K562 (cell line): ENCODE data around the gene POLRMT. TPM values are rescaled to one million over a fixed set of nuclear protein-coding genes. Genes with fewer than 3 reads are reported as not detected.

Experiments used
- CAMTA2 ChIP-seq: fragments of 250-450 bp; sonication (Bioruptor Pico); conservative IDR thresholded peaks from 2 replicates; pipeline ENCODE4 v1.5.1; 2022
- FOXJ2 ChIP-seq: fragments of 200-800 bp; sonication (Bioruptor generic); IDR thresholded peaks from 2 replicates; pipeline ENCODE4 v1.6.1; 2016; ENCODE audit warnings: missing genetic modification characterization, missing compliant biosample characterization
- GABPB1 ChIP-seq: sonication (generic); formaldehyde crosslinking; IDR thresholded peaks from 2 replicates; pipeline ENCODE4 v1.8.0; 2022; ENCODE audit warnings: mild to moderate bottlenecking, missing genetic modification reagents
- HDAC8 ChIP-seq: fragments of 450-650 bp; IDR thresholded peaks from 2 replicates; pipeline ENCODE4 v1.6.1; 2016; ENCODE audit warnings: mild to moderate bottlenecking, missing genetic modification characterization, moderate library complexity, missing compliant biosample characterization
- JUND ChIP-seq, 2 experiments: IDR thresholded peaks; 2 replicates in 1 of 2; 3 replicates in 1 of 2; pipeline ENCODE4 v1.6.1; 2011; ENCODE audit warnings: borderline replicate concordance in 2 of 2, low read depth in 2 of 2, low read length in 2 of 2, improper control_type of control experiment in 1 of 2, missing biosample characterization in 1 of 2, missing genetic modification characterization in 1 of 2, missing genetic modification reagents in 1 of 2
- KAT7 ChIP-seq: sonication (generic); formaldehyde crosslinking; IDR thresholded peaks from 2 replicates; pipeline ENCODE4 v1.8.0; 2022; ENCODE audit warnings: missing genetic modification reagents, mild to moderate bottlenecking, borderline replicate concordance
- MAX ChIP-seq: sonication (generic); formaldehyde crosslinking; IDR thresholded peaks from 2 replicates; pipeline ENCODE4 v1.9.0; 2022; ENCODE audit warnings: mild to moderate bottlenecking, missing genetic modification reagents
- MTA3 ChIP-seq: fragments of 450-650 bp; formaldehyde crosslinking; IDR thresholded peaks from 2 replicates; pipeline ENCODE4 v1.6.1; 2017; ENCODE audit warnings: mild to moderate bottlenecking, borderline replicate concordance
- PPARD ChIP-seq: fragments of 250-450 bp; sonication (Bioruptor Pico); IDR thresholded peaks from 2 replicates; pipeline ENCODE4 v1.8.0; 2022; ENCODE audit warnings: inconsistent platforms, mild to moderate bottlenecking, moderate library complexity
- PTBP1 ChIP-seq: fragments of 200-400 bp; formaldehyde crosslinking; IDR thresholded peaks from 2 replicates; pipeline ENCODE4 v1.6.1; 2017; ENCODE audit warnings: low read depth, low read length
- RBFOX2 ChIP-seq: fragments of 200-400 bp; formaldehyde crosslinking; IDR thresholded peaks from 2 replicates; pipeline ENCODE4 v1.6.1; 2017; ENCODE audit warnings: low read depth, mild to moderate bottlenecking, low read length, moderate library complexity
- TEAD1 ChIP-seq, 2 experiments: fragments of 450-650 bp in 1 of 2; sonication (generic) in 1 of 2; formaldehyde crosslinking; IDR thresholded peaks; 2 replicates each; pipeline versions ENCODE4 v1.4.0 to v1.8.0; 2020 to 2022; ENCODE audit warnings: mild to moderate bottlenecking in 2 of 2, missing genetic modification reagents in 1 of 2
- ZBTB40 ChIP-seq, 2 experiments: fragments of 450-650 bp in 1 of 2; sonication (generic) in 1 of 2; formaldehyde crosslinking in 1 of 2; IDR thresholded peaks; 2 replicates each; pipeline versions ENCODE4 v1.7.1 to v1.9.0; 2016 to 2022; ENCODE audit warnings: inconsistent platforms in 1 of 2, mild to moderate bottlenecking in 1 of 2, missing genetic modification reagents in 1 of 2
- ZEB2 ChIP-seq: fragments of 450-650 bp; IDR thresholded peaks from 2 replicates; pipeline ENCODE4 v1.6.1; 2016
- ZNF639 ChIP-seq, 2 experiments: fragments of 200-800 bp in 1 of 2; sonication (Bioruptor generic) in 1 of 2; sonication (generic) in 1 of 2; formaldehyde crosslinking in 1 of 2; IDR thresholded peaks in 1 of 2; conservative IDR thresholded peaks in 1 of 2; 2 replicates each; pipeline versions ENCODE4 v1.5.0 to v1.6.1; 2016 to 2020; ENCODE audit warnings: missing compliant biosample characterization in 1 of 2, missing genetic modification characterization in 1 of 2, missing genetic modification reagents in 1 of 2
- ZNF76 ChIP-seq: fragments of 250-450 bp; sonication (Bioruptor Pico); IDR thresholded peaks from 2 replicates; pipeline ENCODE4 v1.4.0; 2020; ENCODE audit warnings: mild to moderate bottlenecking, moderate library complexity, borderline replicate concordance
- polyA plus RNA-seq, 8 experiments: library from polyadenylated mRNA; depleted of rRNA in 4 of 8; stranded (reverse) in 5 of 8; unstranded in 3 of 8; fragments of >200 nt; fragmentation: Nextera tagmentation in 2 of 8; fragmentation: Illumina TruSeq in 1 of 8; extraction: Ambion mirVana in 2 of 8; extraction: Trizol in 1 of 8; gene quantifications; 2 replicates each; pipeline versions ENCODE4 v1.2.1 to v1.2.3, GENCODE V29; 2011 to 2014; ENCODE audit warnings: inconsistent platforms in 1 of 8, missing spikeins in 1 of 8
- total RNA-seq, 7 experiments: library from RNA; depleted of rRNA in 6 of 7; stranded (reverse); fragments of >200 nt in 6 of 7; fragmentation: Illumina TruSeq in 2 of 7; extraction: Trizol in 2 of 7; gene quantifications; 2 replicates each; pipeline versions ENCODE4 v1.2.1 to v1.2.3, GENCODE V29; 2011 to 2021; ENCODE audit warnings: low replicate concordance in 1 of 7

The POLRMT gene
- total and polyA plus RNA-seq, 9 of the 15 experiments (the other 6 are each of a cell fraction or from before 2014, with no cell fraction given) = 30.3 to 144 (median 68.0) TPM

GRCh38 chr19:570937-571565 lies 62.3 kb downstream of the POLRMT start (continued):
- TF ChIP-seq ZBTB40 (IDR thresholded peaks at IDR 0.05) (0 out of 2 replicates have a peak, but pooled peaks have one; percentile 49), ZBTB40 (CRISPR knock-in tag; IDR thresholded peaks at IDR 0.05) (no peak), KAT7 (peak; percentile 82; the same call in 1 of the 2 replicates), ZNF76 (0 out of 2 replicates have a peak, but pooled peaks have one; percentile 29), RBFOX2 (peak; percentile 62), PPARD (CRISPR knock-in tag) (no peak), ZNF639 (CRISPR knock-in tag; conservative IDR thresholded peaks at IDR 0.05 in 1 of 2, IDR thresholded peaks at IDR 0.05 in 1 of 2) (no peak), ZEB2 (no peak), MTA3 (peak; percentile 56; the same call in 1 of the 2 replicates), MAX (CRISPR knock-in tag) (peak; percentile 31; the same call in 1 of the 2 replicates), FOXJ2 (tag) (no peak), GABPB1 (peak; percentile 38; the same call in 1 of the 2 replicates), HDAC8 (tag) (no peak), JUND (IDR thresholded peaks at IDR 0.05; ENCODE audit: borderline replicate concordance, low read depth, low read length) (no peak), JUND (tag; IDR thresholded peaks at IDR 0.05; ENCODE audit: borderline replicate concordance, low read depth, low read length) (0 out of 3 replicates have a peak, but pooled peaks have one; percentile 18), PTBP1 (no peak), CAMTA2 (no peak), TEAD1 (CRISPR knock-in tag; IDR thresholded peaks at IDR 0.05) (peak in 1 of 2 experiments; percentile 91; a peak in 1 of 4 replicates)
